Fibroblast of lung (primary cell): ENCODE data around the gene RANBP1. TPM values are rescaled to one million over a fixed set of nuclear protein-coding genes. Genes with fewer than 3 reads are reported as not detected.
"Not testable (repeated sequence)": the region's sequence is repeated elsewhere in the genome, so short reads cannot be mapped to it uniquely, and the experiment has no call there.

Experiments
- DNase-seq, 2 donors: peaks; one replicate each; pipeline versions ENCODE4 v3.0.0 to v3.0.0-alpha.2; 2010; ENCODE audit warnings: low read depth in 2 of 2
- H2AFZ ChIP-seq: 2 replicates; pipeline ENCODE4 v1.5.1; 2012; ENCODE audit warnings: low read length, control low read depth, inconsistent platforms
- H3K27ac ChIP-seq: 2 replicates; pipeline ENCODE4 v1.5.1; 2011; ENCODE audit warnings: low read length, control low read depth; ENCODE audit not compliant: insufficient read depth
- H3K27me3 ChIP-seq: 2 replicates; pipeline ENCODE4 v1.5.1; 2011; ENCODE audit warnings: mild to moderate bottlenecking, low read length; ENCODE audit not compliant: control insufficient read depth, insufficient read depth
- H3K36me3 ChIP-seq: 2 replicates; pipeline ENCODE4 v1.5.1; 2011; ENCODE audit warnings: low read length; ENCODE audit not compliant: control insufficient read depth, insufficient read depth
- H3K4me1 ChIP-seq: 2 replicates; pipeline ENCODE4 v1.5.1; 2011; ENCODE audit warnings: low read length; ENCODE audit not compliant: control insufficient read depth, insufficient read depth; ENCODE audit errors: extremely low read depth
- H3K4me2 ChIP-seq: 2 replicates; pipeline ENCODE4 v1.5.1; 2011; ENCODE audit warnings: low read length, control low read depth; ENCODE audit not compliant: insufficient read depth; ENCODE audit errors: extremely low read depth
- H3K4me3 ChIP-seq, 4 experiments: fragments of 200-600 bp in 1 of 4; sonication (generic) in 1 of 4; replicated peaks in 1 of 4; 2 replicates each; pipeline ENCODE4 v1.5.1; 2011 to 2016; ENCODE audit warnings: low read length in 4 of 4, low read depth in 3 of 4, mild to moderate bottlenecking in 3 of 4, control low read depth in 2 of 4, inconsistent platforms in 1 of 4, mixed read lengths in 1 of 4; ENCODE audit not compliant: insufficient read depth in 1 of 4; ENCODE audit errors: control extremely low read depth in 1 of 4
- H3K79me2 ChIP-seq: 2 replicates; pipeline ENCODE4 v1.5.1; 2012; ENCODE audit warnings: mild to moderate bottlenecking, low read length, inconsistent platforms; ENCODE audit not compliant: control insufficient read depth, insufficient read depth
- H3K9ac ChIP-seq: 2 replicates; pipeline ENCODE4 v1.5.1; 2011; ENCODE audit warnings: mild to moderate bottlenecking, low read length, control low read depth; ENCODE audit not compliant: insufficient read depth
- H3K9me3 ChIP-seq: 2 replicates; pipeline ENCODE4 v1.5.1; 2012; ENCODE audit warnings: low read depth, low read length; ENCODE audit not compliant: control insufficient read depth, insufficient read depth
- H4K20me1 ChIP-seq: 2 replicates; pipeline ENCODE4 v1.5.1; 2011; ENCODE audit warnings: low read length; ENCODE audit not compliant: control insufficient read depth, insufficient read depth; ENCODE audit errors: extremely low read depth
- EZH2 ChIP-seq: IDR thresholded peaks from 2 replicates; pipeline ENCODE4 v1.5.1; 2012; ENCODE audit warnings: low read length, control low read depth, mild to moderate bottlenecking; ENCODE audit errors: missing control alignments
- polyA plus RNA-seq, 2 donors: library from polyadenylated mRNA; depleted of rRNA in 1 of 2; stranded (reverse) in 1 of 2; unstranded in 1 of 2; fragments of >200 nt; gene quantifications; 2 replicates each; pipeline ENCODE4 v1.2.1, GENCODE V29; 2011 to 2012; ENCODE audit warnings: missing spikeins in 1 of 2
- total RNA-seq: library from RNA; depleted of rRNA; stranded (reverse); fragments of >200 nt; gene quantifications from 2 replicates; pipeline ENCODE4 v1.2.1, GENCODE V29; 2014
- TF ChIP-seq, protein P1 (sequence below), 2 donors: IDR thresholded peaks in 1 of 2; conservative IDR thresholded peaks in 1 of 2; 1 replicate in 1 of 2; 2 replicates in 1 of 2; pipeline ENCODE4 v1.5.1; 2011 to 2012; ENCODE audit warnings: low read length in 2 of 2, control low read depth in 1 of 2, inconsistent platforms in 1 of 2, low read depth in 1 of 2, mild to moderate bottlenecking in 1 of 2

RANBP1 gene
- total and polyA plus RNA-seq, 2 donors (not counting 1 experiment from before 2014, with no cell fraction given) = 88.5 to 178 TPM

DNA sequence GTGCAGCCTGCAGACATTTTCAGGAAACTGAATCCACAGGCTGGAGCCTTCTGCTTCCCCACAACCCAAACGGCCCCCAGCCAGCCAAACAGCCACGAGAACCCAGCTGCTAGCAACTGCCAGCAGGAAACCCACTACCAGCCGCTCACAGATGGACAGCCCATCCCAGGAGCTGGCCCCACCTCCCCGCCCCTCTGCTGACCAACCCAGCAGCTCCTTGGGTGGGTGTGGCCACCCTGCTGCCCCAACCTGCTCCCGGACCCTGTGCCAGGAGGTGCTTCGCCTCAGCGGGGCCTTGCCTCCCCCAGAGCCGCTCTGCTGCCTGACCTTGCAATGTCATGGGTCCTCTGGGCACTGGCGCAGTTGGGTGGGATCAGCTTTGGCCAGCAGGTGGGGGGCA, 43.2 kb downstream of the RANBP1 start:
- no peaks in the 10 kb centered on the region for H3K27me3 ChIP-seq
- no peak overlapping the region for H3K4me2 ChIP-seq
- DNase-seq = no peak
- H4K20me1 ChIP-seq = no peaks in the 10 kb centered on the region
- no peak overlapping the region for H3K4me3 ChIP-seq
- H3K4me1 ChIP-seq = no peaks in the 10 kb centered on the region
- no peaks in the 10 kb centered on the region for H3K9me3 ChIP-seq
- H2AFZ ChIP-seq = no peak overlapping the region
- H3K79me2 ChIP-seq = no peaks in the 10 kb centered on the region
- no peak overlapping the region for H3K27ac ChIP-seq
- H3K9ac ChIP-seq = no peak overlapping the region
- TF ChIP-seq, protein P1, sequence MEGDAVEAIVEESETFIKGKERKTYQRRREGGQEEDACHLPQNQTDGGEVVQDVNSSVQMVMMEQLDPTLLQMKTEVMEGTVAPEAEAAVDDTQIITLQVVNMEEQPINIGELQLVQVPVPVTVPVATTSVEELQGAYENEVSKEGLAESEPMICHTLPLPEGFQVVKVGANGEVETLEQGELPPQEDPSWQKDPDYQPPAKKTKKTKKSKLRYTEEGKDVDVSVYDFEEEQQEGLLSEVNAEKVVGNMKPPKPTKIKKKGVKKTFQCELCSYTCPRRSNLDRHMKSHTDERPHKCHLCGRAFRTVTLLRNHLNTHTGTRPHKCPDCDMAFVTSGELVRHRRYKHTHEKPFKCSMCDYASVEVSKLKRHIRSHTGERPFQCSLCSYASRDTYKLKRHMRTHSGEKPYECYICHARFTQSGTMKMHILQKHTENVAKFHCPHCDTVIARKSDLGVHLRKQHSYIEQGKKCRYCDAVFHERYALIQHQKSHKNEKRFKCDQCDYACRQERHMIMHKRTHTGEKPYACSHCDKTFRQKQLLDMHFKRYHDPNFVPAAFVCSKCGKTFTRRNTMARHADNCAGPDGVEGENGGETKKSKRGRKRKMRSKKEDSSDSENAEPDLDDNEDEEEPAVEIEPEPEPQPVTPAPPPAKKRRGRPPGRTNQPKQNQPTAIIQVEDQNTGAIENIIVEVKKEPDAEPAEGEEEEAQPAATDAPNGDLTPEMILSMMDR (conservative IDR thresholded peaks at IDR 0.05 in 1 of 2, IDR thresholded peaks at IDR 0.05 in 1 of 2; ENCODE audit: low read depth in 1 of 2, low read length in 2 of 2) = no peak
- no peak for TF ChIP-seq EZH2
- H3K36me3 ChIP-seq = no peaks in the 10 kb centered on the region

DNA sequence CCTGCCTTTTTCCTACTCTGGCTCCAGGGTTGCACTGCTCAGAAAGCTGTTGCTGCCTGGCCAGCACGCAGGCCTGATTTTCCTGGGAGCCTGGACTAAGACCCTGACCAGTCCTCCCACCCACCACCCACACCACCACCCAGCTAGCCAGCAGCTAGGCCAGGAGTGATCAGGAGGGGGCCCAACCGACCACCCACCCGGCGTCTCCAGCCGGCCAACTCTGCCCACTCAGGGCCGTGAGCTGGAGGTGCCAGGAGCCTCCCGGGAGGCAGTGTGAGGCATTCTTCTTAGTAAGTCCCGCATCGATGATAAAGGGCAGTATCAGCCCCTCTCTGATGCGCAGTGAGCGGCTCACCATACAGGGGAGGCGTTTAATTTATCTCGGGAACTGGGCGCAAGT, 43.6 kb downstream of the RANBP1 start:
- not testable (repeated sequence) for DNase-seq, H3K27ac ChIP-seq

DNA sequence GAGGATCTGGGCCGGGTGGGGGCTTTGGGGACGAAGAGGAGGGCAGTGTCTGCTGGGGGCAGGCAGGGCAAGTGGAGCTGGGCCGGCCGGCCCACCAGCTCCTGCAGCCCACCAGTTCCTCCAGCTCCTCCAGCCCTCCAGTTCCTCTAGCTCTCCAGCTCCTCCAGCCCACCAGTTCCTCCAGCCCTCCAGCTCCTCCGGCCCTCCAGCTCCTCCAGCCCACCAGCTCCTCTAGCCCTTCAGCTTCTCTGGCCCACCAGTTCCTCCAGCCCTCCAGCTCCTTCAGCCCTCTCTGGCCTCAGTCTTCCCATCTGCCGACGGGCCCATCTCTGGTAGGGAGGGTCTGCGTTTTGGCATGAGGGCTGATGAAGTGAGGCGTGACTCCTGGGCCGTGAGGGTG, 44.1 kb downstream of the RANBP1 start:
- H3K27me3 ChIP-seq = no peaks in the 10 kb centered on the region
- no peak overlapping the region for H3K27ac ChIP-seq
- no peaks in the 10 kb centered on the region for H3K4me1 ChIP-seq
- no peak overlapping the region for H3K9ac ChIP-seq
- no peak overlapping the region for H3K4me2 ChIP-seq
- no peak overlapping the region for H3K4me3 ChIP-seq
- no peak for DNase-seq
- H3K9me3 ChIP-seq = no peaks in the 10 kb centered on the region
- TF ChIP-seq, protein P1 (conservative IDR thresholded peaks at IDR 0.05 in 1 of 2, IDR thresholded peaks at IDR 0.05 in 1 of 2; ENCODE audit: low read depth in 1 of 2, low read length in 2 of 2) = no peak
- no peak for TF ChIP-seq EZH2
- H2AFZ ChIP-seq = no peak overlapping the region
- no peaks in the 10 kb centered on the region for H4K20me1 ChIP-seq
- no peaks in the 10 kb centered on the region for H3K36me3 ChIP-seq
- no peaks in the 10 kb centered on the region for H3K79me2 ChIP-seq

More for the DNA sequence above, 43.6 kb downstream of the RANBP1 start:
- not testable (repeated sequence) for H3K4me2 ChIP-seq, H4K20me1 ChIP-seq, H3K36me3 ChIP-seq, H3K9me3 ChIP-seq, H3K4me3 ChIP-seq, H3K4me1 ChIP-seq, H3K79me2 ChIP-seq, H2AFZ ChIP-seq, H3K9ac ChIP-seq, H3K27me3 ChIP-seq
